GM18873 (cell line): ENCODE results near the gene NAA11.
"Not testable (repeated sequence)": the region's sequence is repeated elsewhere in the genome, so short reads cannot be mapped to it uniquely, and the experiment has no call there.

Source experiments
- ATAC-seq: cut with Tn5 transposase; IDR thresholded peaks from one replicate; pipeline ENCODE4 v1.9.1; 2021; ENCODE audit warnings: mild to moderate bottlenecking, moderate library complexity, moderate number of reproducible peaks; ENCODE audit not compliant: unreplicated experiment, low FRiP score

The NAA11 gene

GRCh38 chr4:79311279-79311678 lies 14.6 kb downstream of the NAA11 start:
- ATAC-seq: no peak

DNA sequence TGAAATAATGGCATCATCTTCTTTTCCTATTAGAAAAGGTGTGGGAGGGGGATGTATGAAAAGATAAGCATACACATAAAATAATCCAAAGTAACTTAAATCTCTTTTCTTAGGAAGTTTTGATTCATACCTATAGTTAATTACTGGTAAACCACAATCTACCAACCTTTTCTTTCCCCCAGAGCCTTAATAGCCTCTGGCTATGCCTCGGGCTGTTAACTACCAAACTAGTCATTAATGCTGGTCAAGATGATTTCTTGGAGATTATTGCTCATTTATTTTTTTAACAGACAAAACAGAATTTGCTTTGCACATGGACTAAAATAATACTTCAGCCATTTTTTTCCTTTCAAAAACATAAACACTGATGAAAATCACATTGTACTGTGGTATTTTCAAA lies 16.9 kb downstream of the NAA11 start:
- ATAC-seq: no peak

DNA sequence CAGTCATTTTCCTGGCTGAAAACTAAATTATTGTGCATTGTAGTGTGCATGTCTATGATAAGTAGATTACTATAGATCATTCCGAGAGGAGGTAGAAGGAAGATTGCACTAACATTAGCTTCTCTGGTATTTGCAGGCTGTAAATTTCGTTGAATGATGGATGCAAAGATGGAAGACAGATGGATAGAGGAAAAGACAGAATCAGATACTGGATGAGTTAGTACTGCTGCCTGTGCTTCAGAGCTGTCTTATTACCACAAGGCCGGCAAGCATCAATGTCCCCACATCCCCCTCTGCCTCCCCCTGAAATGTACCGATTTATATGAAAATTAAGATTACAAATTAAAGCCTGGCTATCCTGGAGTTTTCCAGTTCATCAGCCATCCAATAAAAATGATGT lies 17.7 kb downstream of the NAA11 start:
- no peak for ATAC-seq

DNA sequence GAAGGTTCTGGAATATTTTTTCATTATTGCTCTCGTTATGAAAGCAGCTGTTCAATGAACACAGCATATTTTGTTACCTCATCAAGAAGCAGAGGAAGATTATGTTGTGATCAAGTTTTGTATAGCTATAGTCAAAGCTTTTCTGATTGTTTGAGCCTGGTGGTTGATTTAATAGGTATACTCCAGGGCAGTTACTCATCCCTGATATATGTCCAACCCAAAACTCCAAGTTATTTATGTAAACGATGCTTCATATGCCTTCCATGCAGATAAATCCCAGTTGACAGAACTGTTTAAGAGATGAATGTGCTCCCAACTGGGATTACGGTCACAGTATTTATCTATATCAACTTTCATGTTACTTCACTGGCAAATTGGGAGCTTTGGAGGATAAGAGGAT lies 19.1 kb downstream of the NAA11 start:
- no peak for ATAC-seq

- no peak for ATAC-seq
These were observed 25.6 kb downstream of the NAA11 start for GRCh38 chr4:79300280-79300679.

- ATAC-seq: no peak
These were observed 27.4 kb downstream of the NAA11 start for GRCh38 chr4:79298484-79298883.

GRCh38 chr4:79298027-79298426 lies 27.8 kb downstream of the NAA11 start:
- no peak for ATAC-seq

GRCh38 chr4:79297479-79297878 lies 28.4 kb downstream of the NAA11 start:
- no peak for ATAC-seq

- no peak for ATAC-seq
These were observed 29.0 kb downstream of the NAA11 start for GRCh38 chr4:79296768-79297428.

DNA sequence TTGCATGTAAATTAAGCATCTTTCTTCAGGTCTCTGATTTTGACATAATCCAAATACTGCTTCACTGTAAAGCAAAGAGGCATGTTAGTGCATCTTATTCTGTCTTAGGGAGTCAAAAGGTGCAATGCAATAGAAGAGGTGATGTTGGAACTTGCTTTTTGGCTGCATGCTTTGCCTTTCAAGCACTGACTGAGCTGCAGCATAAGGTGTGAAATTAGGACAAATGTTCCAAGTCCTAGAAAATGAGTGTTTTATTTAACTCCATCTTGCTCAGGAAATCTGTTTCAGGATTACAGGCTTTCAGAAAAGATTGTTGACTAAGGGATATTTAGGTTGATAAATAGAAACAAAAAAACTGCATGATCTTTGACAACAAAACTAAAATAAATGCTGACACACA lies 30.8 kb downstream of the NAA11 start:
- ATAC-seq: no peak

GRCh38 chr4:79294064-79294463 lies 31.8 kb downstream of the NAA11 start:
- no peak for ATAC-seq

DNA sequence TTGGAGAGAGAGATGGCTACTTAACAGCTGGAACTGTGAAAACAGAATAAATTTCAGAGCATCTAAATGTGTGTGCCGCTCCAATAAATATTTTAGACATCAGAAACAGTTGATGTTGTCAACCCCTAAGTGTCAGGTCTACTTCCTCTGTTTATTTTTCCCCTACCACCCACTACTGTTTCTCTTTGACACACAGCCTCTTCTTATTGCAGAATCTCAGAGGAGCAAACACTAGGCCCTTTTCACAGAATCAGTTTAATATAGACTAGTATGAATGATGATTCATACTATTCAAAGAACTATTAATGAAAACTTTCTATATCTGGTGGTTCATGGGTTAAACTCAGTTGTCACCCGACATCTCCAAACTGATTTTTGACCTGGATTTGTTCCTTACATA lies 33.9 kb downstream of the NAA11 start:
- no peak for ATAC-seq

GRCh38 chr4:79290376-79290775 lies 35.5 kb downstream of the NAA11 start:
- ATAC-seq: no peak

GRCh38 chr4:79288185-79288584 lies 37.7 kb downstream of the NAA11 start:
- ATAC-seq: no peak

GRCh38 chr4:79287718-79288117 lies 38.1 kb downstream of the NAA11 start:
- no peak for ATAC-seq

- no peak for ATAC-seq
These were observed 38.8 kb downstream of the NAA11 start for GRCh38 chr4:79287076-79287475.

DNA sequence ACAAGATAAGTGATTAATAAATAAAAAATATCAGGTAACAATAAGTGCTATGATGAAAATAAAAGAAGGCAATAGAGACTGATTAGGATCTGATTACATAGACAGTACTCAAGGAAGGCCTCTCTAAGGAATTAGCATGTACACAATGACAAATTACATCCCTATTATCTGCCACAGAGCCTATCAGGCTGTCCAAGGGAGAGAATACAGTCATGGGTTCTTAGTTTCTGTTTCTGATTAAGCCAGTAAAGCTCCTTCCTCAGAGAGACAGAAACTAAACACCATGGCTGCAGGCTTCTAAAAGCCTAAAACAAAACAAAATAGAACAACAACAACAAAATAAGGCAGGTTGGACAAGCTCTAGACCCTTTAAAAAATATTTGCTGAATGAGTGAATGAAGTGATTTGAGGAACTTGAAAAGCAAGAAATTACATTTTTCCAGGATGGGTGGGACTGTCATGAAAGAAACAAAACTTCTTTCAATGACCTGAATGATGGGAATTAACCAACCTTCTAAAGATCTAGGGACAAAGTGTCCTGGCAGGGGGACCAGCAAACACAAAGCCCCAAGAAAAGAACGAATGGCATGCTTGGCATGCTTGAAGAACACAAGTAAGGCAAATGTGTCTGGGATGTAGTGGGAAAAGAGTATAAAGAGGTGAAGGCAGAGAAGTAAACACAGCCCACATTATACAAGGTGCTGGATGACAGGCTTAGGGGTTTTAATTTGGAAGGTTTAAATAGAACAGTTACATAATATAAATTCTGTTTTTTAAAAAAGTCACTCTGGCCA lies 44.1 kb downstream of the NAA11 start:
- ATAC-seq: no peak

- ATAC-seq: not testable (repeated sequence)
These were observed 48.4 kb downstream of the NAA11 start for GRCh38 chr4:79277467-79277866.

DNA sequence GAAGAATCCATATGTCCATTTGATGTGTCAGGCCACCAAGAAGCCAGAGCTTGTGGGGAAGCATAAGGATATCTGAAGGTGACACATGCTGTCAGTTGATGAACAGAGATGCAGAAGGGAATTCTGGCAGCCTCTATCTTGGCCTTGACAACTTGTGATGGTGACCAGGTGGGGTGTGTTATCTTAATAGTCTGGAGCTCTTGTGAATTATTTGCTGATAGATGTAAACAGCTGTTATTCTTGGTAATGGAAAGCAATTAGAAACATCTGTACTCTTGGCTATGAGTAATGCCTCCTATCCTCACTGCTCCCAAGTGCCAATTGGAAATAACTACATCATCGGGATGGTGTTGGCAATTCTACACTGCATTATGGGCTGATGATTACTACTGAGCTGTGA lies 51.9 kb downstream of the NAA11 start:
- no peak for ATAC-seq

DNA sequence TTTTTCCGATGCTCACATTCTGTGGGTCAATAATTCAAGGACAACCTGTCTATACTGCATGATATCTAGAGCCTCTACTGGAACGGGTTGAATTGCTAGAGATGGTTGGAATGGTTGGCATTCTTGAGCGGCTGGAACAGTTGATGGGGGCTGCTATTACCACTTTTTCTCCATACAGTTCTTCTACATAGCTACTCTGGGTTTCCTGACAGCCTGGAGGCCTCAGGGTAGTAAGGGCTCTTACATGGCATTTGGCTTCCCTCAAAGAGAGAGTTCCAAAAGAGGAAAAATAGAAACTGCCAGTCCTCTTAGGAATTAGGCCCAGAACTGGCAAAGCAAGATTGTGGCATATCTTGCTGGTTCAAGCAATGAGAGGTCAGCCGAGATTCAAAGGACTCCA lies 53.1 kb downstream of the NAA11 start:
- ATAC-seq: no peak

DNA sequence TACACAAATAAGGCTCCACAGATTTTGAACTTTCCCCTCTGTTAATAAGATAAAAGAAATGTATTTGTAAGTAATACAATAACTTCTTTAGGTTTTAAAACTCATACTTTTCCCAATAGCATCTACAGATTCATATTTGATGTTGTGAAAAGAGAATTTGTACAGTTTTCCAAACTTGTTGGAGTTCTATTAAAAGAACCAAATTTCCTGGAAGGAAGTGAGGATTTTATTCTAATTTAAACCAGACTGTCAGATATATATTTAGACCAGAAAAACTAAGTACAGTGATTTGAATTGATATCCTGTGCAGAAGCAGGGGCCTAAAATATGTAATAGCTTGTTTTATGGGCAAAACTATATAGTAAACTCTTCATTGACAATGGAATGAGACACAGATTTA lies 53.7 kb downstream of the NAA11 start:
- no peak for ATAC-seq

DNA sequence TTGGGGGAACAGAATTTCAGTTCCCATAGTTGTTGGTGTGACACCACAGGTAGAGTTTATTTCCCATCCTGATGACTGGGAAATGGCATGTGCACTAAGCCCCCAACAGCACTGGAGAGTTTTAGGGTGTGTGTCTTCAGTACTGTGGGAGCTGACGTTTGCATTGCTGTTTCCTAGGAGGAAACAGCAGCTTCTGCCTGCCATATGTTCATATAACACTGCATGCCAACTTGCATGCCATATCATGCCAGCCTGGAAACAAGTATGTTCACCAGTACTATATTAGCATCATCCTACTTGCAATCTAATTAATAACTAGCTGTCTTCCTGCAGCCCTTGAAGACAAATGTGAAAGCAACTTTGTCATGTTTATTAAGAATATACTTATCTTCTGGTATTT lies 58.2 kb downstream of the NAA11 start:
- no peak for ATAC-seq
